ENCODE results near the gene ATP13A2.
"Not testable (repeated sequence)": the region's sequence is repeated elsewhere in the genome, so short reads cannot be mapped to it uniquely, and the experiment has no call there.

ATP13A2 gene

DNA sequence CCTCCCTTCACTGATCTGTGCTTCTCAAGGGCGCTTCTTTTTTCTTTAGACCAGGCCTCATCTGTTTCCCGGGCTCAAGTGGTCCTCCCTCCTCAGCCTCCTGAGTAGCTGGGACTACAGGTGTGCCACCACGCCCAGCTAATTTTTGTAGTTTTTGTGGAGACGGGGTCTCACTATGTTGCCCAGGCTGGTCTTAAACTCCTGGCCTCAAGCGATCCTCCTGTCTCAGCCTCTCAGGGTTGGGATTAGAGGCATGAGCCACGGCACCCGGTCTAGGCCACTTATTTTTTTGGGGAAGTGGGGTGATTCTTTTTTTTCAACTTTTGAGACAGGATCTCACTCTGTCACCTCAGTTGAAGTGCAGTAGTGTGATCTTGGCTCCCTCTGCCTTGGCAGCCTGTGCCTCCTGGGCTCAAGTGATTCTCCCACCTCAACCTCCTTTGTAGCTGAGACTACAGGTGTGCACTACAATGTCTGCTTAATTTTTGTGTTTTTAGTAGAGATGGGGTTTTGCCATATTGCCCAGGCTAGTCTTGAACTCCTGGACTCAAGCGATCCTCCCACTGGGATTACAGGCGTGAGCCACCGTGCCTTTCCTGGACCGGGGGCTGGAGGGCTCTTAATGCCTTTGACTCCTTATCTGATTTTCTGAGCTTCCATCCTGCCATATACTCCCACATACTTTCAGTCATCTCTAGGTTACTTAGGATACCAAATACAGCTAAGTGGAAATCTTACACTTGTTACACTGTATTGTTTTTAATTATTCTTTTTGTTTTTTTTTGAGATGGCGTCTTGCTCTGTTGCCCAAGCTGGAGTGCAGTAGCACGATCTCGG lies 50.2 kb downstream of the ATP13A2 start:
- DNase-seq (ENCODE audit: low spot score): no peak

GRCh38 chr1:16960560-16961296 lies 51.0 kb downstream of the ATP13A2 start:
- DNase-seq (ENCODE audit: low spot score): no peak

GRCh38 chr1:16958475-16958874 lies 53.3 kb downstream of the ATP13A2 start:
- no peak for DNase-seq (ENCODE audit: low spot score)

DNA sequence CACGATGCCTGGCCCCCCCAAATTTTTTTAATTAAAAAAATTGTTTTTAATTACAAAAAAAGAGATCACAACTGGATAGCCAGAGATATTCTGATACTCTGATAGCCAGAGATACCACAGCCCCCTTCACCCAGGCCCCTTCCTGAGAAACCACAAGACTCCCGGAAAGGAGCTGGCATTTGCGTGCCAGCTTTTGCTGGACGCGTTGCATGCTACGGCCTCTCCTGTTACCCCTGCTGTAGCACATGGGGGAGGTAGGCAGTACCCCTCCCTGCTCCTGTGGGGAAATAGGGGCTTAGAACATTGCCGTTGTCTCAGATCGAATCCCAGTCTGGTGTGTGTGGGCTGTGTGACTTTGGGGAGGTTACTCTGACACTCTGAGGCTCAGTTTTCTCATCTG lies 54.0 kb downstream of the ATP13A2 start:
- DNase-seq (ENCODE audit: low spot score): no peak

DNA sequence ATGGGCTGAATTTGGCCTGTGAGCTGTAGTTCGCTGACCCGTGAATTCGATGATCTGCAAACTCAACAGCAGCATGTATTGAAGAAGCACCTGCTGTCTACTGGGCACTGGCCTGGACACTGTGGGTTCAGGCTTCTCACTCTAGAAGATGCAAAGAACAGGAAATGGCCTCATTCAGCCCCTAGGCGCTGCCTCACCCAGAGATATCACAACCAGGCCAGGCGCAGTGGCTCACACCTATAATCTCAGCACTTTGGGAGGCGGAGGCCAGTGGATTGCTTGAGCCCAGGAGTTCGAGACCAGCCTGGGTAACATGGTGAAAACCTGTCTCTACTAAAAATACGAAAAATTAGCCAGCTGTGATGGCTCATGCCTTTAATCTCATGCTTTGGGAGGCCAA lies 55.0 kb downstream of the ATP13A2 start:
- no peak for DNase-seq (ENCODE audit: low spot score)

- DNase-seq (ENCODE audit: low spot score): no peak
These were observed 56.5 kb downstream of the ATP13A2 start for GRCh38 chr1:16955186-16955585.

- no peak for DNase-seq (ENCODE audit: low spot score)
These were observed 57.1 kb downstream of the ATP13A2 start for GRCh38 chr1:16954579-16954978.

GRCh38 chr1:16952376-16952775 lies 59.4 kb downstream of the ATP13A2 start:
- not testable (repeated sequence) for DNase-seq (ENCODE audit: low spot score)

GRCh38 chr1:16949026-16949425 lies 62.7 kb downstream of the ATP13A2 start:
- DNase-seq (ENCODE audit: low spot score): not testable (repeated sequence)

- DNase-seq (ENCODE audit: low spot score): not testable (repeated sequence)
These were observed 63.3 kb downstream of the ATP13A2 start for GRCh38 chr1:16948282-16948891.

- no peak for DNase-seq (ENCODE audit: low spot score)
These were observed 65.1 kb downstream of the ATP13A2 start for GRCh38 chr1:16946646-16947045.

- not testable (repeated sequence) for DNase-seq (ENCODE audit: low spot score)
These were observed 65.5 kb downstream of the ATP13A2 start for GRCh38 chr1:16946185-16946584.

- not testable (repeated sequence) for DNase-seq (ENCODE audit: low spot score)
These were observed 66.2 kb downstream of the ATP13A2 start for GRCh38 chr1:16945512-16945911.

DNA sequence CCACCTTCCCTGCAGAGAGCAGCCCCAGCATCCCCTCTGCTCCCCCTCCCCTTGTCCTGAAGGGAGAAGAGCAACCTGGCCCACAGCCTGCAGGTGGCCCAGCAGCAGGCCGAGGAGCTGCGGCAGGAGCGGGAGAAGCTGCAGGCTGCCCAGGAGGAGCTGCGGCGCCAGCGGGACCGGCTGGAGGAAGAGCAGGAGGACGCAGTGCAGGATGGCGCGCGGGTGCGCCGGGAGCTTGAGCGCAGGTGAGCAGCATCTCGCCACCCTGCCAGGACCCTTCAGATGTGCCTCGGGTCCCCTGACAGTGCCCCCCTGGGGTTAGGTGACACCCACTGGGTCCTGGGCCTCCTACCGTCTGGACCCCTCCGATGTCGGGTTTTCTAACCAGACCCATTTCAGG lies 67.7 kb downstream of the ATP13A2 start:
- DNase-seq (ENCODE audit: low spot score): no peak

DNA sequence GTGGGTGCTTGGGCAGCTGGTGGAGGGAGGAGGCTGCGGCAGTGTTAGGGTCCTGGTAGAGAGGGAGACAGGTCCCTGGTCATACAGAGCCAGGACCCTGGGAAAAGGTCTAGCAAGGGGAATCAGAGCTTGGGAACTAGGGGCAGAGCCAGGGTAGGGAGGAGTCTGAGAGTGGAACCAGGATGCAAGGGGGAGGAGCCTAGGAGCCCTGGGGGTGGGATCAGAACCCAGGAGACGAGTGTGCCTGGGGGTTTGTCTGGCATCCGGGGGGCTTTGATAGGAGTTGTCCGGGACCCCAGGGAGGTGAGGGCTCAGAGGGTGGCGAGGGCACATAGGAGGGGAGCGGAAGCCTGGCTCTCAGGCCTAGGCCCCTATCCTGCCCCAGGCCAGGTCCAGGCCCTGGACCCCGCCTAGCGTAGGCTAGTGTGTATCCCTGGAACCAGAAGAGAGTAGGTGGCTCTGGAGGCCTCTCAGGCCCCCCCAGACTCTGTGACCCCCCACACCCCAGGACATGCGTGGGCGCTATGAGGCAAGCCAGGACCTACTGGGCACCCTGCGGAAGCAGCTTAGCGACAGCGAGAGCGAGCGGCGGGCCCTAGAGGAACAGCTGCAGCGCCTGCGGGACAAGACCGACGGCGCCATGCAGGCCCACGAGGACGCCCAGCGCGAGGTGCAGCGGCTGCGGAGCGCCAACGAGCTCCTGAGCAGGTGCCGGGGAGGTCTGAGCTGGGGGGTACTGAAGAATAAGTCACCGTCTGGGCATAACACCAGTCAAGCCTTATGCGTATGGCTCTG lies 72.1 kb downstream of the ATP13A2 start:
- not testable (repeated sequence) for DNase-seq (ENCODE audit: low spot score)

DNA sequence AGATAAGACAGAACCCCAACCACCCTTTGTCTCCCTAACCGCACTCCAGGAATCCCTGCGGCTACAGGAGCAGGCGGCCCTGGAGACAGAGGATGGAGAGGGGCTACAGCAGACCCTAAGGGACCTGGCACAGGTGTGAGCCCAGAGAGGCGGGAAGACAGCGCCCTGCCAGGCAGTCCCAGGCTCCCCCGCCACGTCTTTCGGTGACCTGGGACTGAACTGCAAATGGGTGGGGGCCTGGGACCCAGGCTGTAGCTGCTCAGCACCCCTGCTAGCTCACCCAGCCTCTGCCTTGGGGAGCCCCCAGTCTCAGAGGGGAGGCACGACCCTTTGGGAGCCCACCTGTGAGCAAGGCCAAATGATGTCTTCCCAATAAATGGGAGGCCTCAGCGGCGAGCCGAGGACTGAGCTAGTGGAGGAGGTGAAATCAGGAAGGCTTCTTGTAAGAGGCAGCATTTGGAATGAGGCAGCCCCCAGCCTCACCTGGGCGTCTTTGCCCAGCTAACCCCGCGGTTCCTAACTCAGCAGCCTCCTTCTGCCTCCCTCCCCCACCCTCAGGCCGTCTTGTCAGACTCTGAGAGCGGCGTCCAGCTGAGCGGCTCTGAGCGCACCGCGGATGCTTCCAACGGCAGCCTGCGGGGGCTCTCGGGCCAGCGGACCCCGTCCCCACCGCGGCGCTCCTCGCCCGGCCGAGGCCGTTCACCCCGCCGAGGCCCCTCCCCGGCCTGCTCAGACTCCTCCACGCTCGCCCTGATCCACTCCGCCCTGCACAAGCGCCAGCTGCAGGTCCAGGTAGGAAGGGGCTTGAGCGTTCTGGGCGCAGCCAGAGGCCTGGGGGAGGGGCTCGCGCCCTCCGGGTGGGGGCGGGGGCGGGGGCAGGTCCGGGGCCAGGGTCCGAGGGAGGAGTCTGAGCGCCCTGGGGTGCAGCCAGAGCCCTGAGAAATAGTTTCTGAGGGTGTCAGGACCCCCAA lies 73.1 kb downstream of the ATP13A2 start:
- DNase-seq (ENCODE audit: low spot score): no peak

- DNase-seq (ENCODE audit: low spot score): not testable (repeated sequence)
These were observed 75.1 kb downstream of the ATP13A2 start for GRCh38 chr1:16936580-16936979.
